ENCODE results near the gene TJP2. TPM values are rescaled to one million over a fixed set of nuclear protein-coding genes. Genes with fewer than 3 reads are reported as not detected.

TJP2 gene
- total RNA-seq, 1 donor from 2014 or later, result 17.2 TPM

GRCh38 chr9:69215774-69216485, 41.9 kb downstream of the TJP2 start:
- Histone ChIP-seq H3K9me3 (ENCODE audit: control insufficient read depth in 3 of 3, low read length in 3 of 3) (no peaks in the 10 kb centered on the region), H3K4me3 (ENCODE audit: low read length in 3 of 3) (no peak overlapping the region), H3K9ac (ENCODE audit: low read depth in 1 of 3, low read length in 3 of 3) (no peak overlapping the region), H3K36me3 (ENCODE audit: control insufficient read depth in 3 of 3, insufficient read depth in 3 of 3, low read length in 3 of 3) (peaks cover 6 to 16% (median 8%) of the 10 kb centered on the region in 3 donors), H3K4me1 (ENCODE audit: control insufficient read depth in 3 of 3, insufficient read depth in 3 of 3, low read length in 3 of 3) (no peaks in the 10 kb centered on the region), H3K27ac (ENCODE audit: low read depth, low read length) (no peak overlapping the region), H3K27me3 (ENCODE audit: control insufficient read depth in 3 of 3, insufficient read depth in 3 of 3, low read length in 3 of 3) (no peaks in the 10 kb centered on the region)

- H3K27ac ChIP-seq (ENCODE audit: low read depth, low read length), result no peak overlapping the region
- no peaks in the 10 kb centered on the region for H3K9me3 ChIP-seq (ENCODE audit: control insufficient read depth in 3 of 3, low read length in 3 of 3)
- H3K9ac ChIP-seq (ENCODE audit: low read depth in 1 of 3, low read length in 3 of 3), result no peak overlapping the region
- H3K4me1 ChIP-seq (ENCODE audit: control insufficient read depth in 3 of 3, insufficient read depth in 3 of 3, low read length in 3 of 3), result no peaks in the 10 kb centered on the region
- peaks cover 8 to 18% (median 8%) of the 10 kb centered on the region in 3 donors for H3K36me3 ChIP-seq (ENCODE audit: control insufficient read depth in 3 of 3, insufficient read depth in 3 of 3, low read length in 3 of 3)
- H3K27me3 ChIP-seq (ENCODE audit: control insufficient read depth in 3 of 3, insufficient read depth in 3 of 3, low read length in 3 of 3), result no peaks in the 10 kb centered on the region
- no peak overlapping the region for H3K4me3 ChIP-seq (ENCODE audit: low read length in 3 of 3)
These were observed 44.1 kb downstream of the TJP2 start for GRCh38 chr9:69218166-69218565.

GRCh38 chr9:69221036-69221435, 47.0 kb downstream of the TJP2 start:
- no peaks in the 10 kb centered on the region for H3K27me3 ChIP-seq (ENCODE audit: control insufficient read depth in 3 of 3, insufficient read depth in 3 of 3, low read length in 3 of 3)

GRCh38 chr9:69222970-69223369, 48.9 kb downstream of the TJP2 start:
- no peaks in the 10 kb centered on the region for H3K9me3 ChIP-seq (ENCODE audit: control insufficient read depth in 3 of 3, low read length in 3 of 3)
- H3K4me3 ChIP-seq (ENCODE audit: low read length in 3 of 3), result no peak overlapping the region
- H3K27ac ChIP-seq (ENCODE audit: low read depth, low read length), result no peak overlapping the region
- no peak overlapping the region for H3K9ac ChIP-seq (ENCODE audit: low read depth in 1 of 3, low read length in 3 of 3)
- peaks cover 12 to 25% (median 25%) of the 10 kb centered on the region in 3 donors for H3K36me3 ChIP-seq (ENCODE audit: control insufficient read depth in 3 of 3, insufficient read depth in 3 of 3, low read length in 3 of 3)
- no peaks in the 10 kb centered on the region for H3K27me3 ChIP-seq (ENCODE audit: control insufficient read depth in 3 of 3, insufficient read depth in 3 of 3, low read length in 3 of 3)
- H3K4me1 ChIP-seq (ENCODE audit: control insufficient read depth in 3 of 3, insufficient read depth in 3 of 3, low read length in 3 of 3), result no peaks in the 10 kb centered on the region

More at GRCh38 chr9:69221036-69221435, 47.0 kb downstream of the TJP2 start:
- Histone ChIP-seq H3K9me3 (ENCODE audit: control insufficient read depth in 3 of 3, low read length in 3 of 3) (no peaks in the 10 kb centered on the region), H3K4me1 (ENCODE audit: control insufficient read depth in 3 of 3, insufficient read depth in 3 of 3, low read length in 3 of 3) (no peaks in the 10 kb centered on the region), H3K36me3 (ENCODE audit: control insufficient read depth in 3 of 3, insufficient read depth in 3 of 3, low read length in 3 of 3) (peaks cover 11 to 24% (median 17%) of the 10 kb centered on the region in 3 donors), H3K9ac (ENCODE audit: low read depth in 1 of 3, low read length in 3 of 3) (no peak overlapping the region), H3K27ac (ENCODE audit: low read depth, low read length) (no peak overlapping the region), H3K4me3 (ENCODE audit: low read length in 3 of 3) (no peak overlapping the region)

GRCh38 chr9:69223605-69224004, 49.5 kb downstream of the TJP2 start:
- Histone ChIP-seq H3K36me3 (ENCODE audit: control insufficient read depth in 3 of 3, insufficient read depth in 3 of 3, low read length in 3 of 3) (peaks cover 14 to 27% (median 24%) of the 10 kb centered on the region in 3 donors), H3K27ac (ENCODE audit: low read depth, low read length) (no peak overlapping the region), H3K9me3 (ENCODE audit: control insufficient read depth in 3 of 3, low read length in 3 of 3) (no peaks in the 10 kb centered on the region), H3K4me3 (ENCODE audit: low read length in 3 of 3) (no peak overlapping the region), H3K4me1 (ENCODE audit: control insufficient read depth in 3 of 3, insufficient read depth in 3 of 3, low read length in 3 of 3) (no peaks in the 10 kb centered on the region), H3K9ac (ENCODE audit: low read depth in 1 of 3, low read length in 3 of 3) (no peak overlapping the region), H3K27me3 (ENCODE audit: control insufficient read depth in 3 of 3, insufficient read depth in 3 of 3, low read length in 3 of 3) (no peaks in the 10 kb centered on the region)

GRCh38 chr9:69229367-69229766, 55.3 kb downstream of the TJP2 start:
- H3K4me1 ChIP-seq (ENCODE audit: control insufficient read depth in 3 of 3, insufficient read depth in 3 of 3, low read length in 3 of 3), result no peaks in the 10 kb centered on the region
- H3K9me3 ChIP-seq (ENCODE audit: control insufficient read depth in 3 of 3, low read length in 3 of 3), result no peaks in the 10 kb centered on the region
- no peaks in the 10 kb centered on the region for H3K27me3 ChIP-seq (ENCODE audit: control insufficient read depth in 3 of 3, insufficient read depth in 3 of 3, low read length in 3 of 3)
- peaks cover 11 to 41% (median 31%) of the 10 kb centered on the region in 3 donors for H3K36me3 ChIP-seq (ENCODE audit: control insufficient read depth in 3 of 3, insufficient read depth in 3 of 3, low read length in 3 of 3)
- no peak overlapping the region for H3K4me3 ChIP-seq (ENCODE audit: low read length in 3 of 3)
- H3K9ac ChIP-seq (ENCODE audit: low read depth in 1 of 3, low read length in 3 of 3), result no peak overlapping the region
- H3K27ac ChIP-seq (ENCODE audit: low read depth, low read length), result no peak overlapping the region

- peaks cover 12 to 16% (median 13%) of the 10 kb centered on the region in 3 donors for H3K4me1 ChIP-seq (ENCODE audit: control insufficient read depth in 3 of 3, insufficient read depth in 3 of 3, low read length in 3 of 3)
- H3K27ac ChIP-seq (ENCODE audit: low read depth, low read length), result no peak overlapping the region
- H3K9me3 ChIP-seq (ENCODE audit: control insufficient read depth in 3 of 3, low read length in 3 of 3), result no peaks in the 10 kb centered on the region
- no peaks in the 10 kb centered on the region for H3K27me3 ChIP-seq (ENCODE audit: control insufficient read depth in 3 of 3, insufficient read depth in 3 of 3, low read length in 3 of 3)
- peaks cover 6 to 28% (median 28%) of the 10 kb centered on the region in 3 donors for H3K36me3 ChIP-seq (ENCODE audit: control insufficient read depth in 3 of 3, insufficient read depth in 3 of 3, low read length in 3 of 3)
- H3K9ac ChIP-seq (ENCODE audit: low read depth in 1 of 3, low read length in 3 of 3), result no peak overlapping the region
- no peak overlapping the region for H3K4me3 ChIP-seq (ENCODE audit: low read length in 3 of 3)
These were observed 58.1 kb downstream of the TJP2 start for GRCh38 chr9:69232135-69232534.

GRCh38 chr9:69234683-69235082, 60.6 kb downstream of the TJP2 start:
- Histone ChIP-seq H3K36me3 (ENCODE audit: control insufficient read depth in 3 of 3, insufficient read depth in 3 of 3, low read length in 3 of 3) (peaks cover 0 to 19% (median 8%) of the 10 kb centered on the region in 3 donors), H3K4me3 (ENCODE audit: low read length in 3 of 3) (no peak overlapping the region), H3K27ac (ENCODE audit: low read depth, low read length) (no peak overlapping the region), H3K9me3 (ENCODE audit: control insufficient read depth in 3 of 3, low read length in 3 of 3) (no peaks in the 10 kb centered on the region), H3K4me1 (ENCODE audit: control insufficient read depth in 3 of 3, insufficient read depth in 3 of 3, low read length in 3 of 3) (peaks cover 12 to 21% (median 13%) of the 10 kb centered on the region in 3 donors), H3K9ac (ENCODE audit: low read depth in 1 of 3, low read length in 3 of 3) (no peak overlapping the region), H3K27me3 (ENCODE audit: control insufficient read depth in 3 of 3, insufficient read depth in 3 of 3, low read length in 3 of 3) (no peaks in the 10 kb centered on the region)

- H3K27ac ChIP-seq (ENCODE audit: low read depth, low read length), result peak overlapping the region; percentile 86
These were observed 62.1 kb downstream of the TJP2 start for GRCh38 chr9:69236188-69236587.

GRCh38 chr9:69237702-69238295, 63.7 kb downstream of the TJP2 start:
- Histone ChIP-seq H3K36me3 (ENCODE audit: control insufficient read depth in 3 of 3, insufficient read depth in 3 of 3, low read length in 3 of 3) (peaks cover 5 to 18% (median 10%) of the 10 kb centered on the region in 3 donors), H3K9me3 (ENCODE audit: control insufficient read depth in 3 of 3, low read length in 3 of 3) (no peaks in the 10 kb centered on the region), H3K9ac (ENCODE audit: low read depth in 1 of 3, low read length in 3 of 3) (no peak overlapping the region), H3K4me3 (ENCODE audit: low read length in 3 of 3) (no peak overlapping the region), H3K27ac (ENCODE audit: low read depth, low read length) (no peak overlapping the region), H3K4me1 (ENCODE audit: control insufficient read depth in 3 of 3, insufficient read depth in 3 of 3, low read length in 3 of 3) (peaks cover 12 to 21% (median 13%) of the 10 kb centered on the region in 3 donors), H3K27me3 (ENCODE audit: control insufficient read depth in 3 of 3, insufficient read depth in 3 of 3, low read length in 3 of 3) (no peaks in the 10 kb centered on the region)

More at GRCh38 chr9:69236188-69236587, 62.1 kb downstream of the TJP2 start:
- no peaks in the 10 kb centered on the region for H3K27me3 ChIP-seq (ENCODE audit: control insufficient read depth in 3 of 3, insufficient read depth in 3 of 3, low read length in 3 of 3)
- H3K4me3 ChIP-seq (ENCODE audit: low read length in 3 of 3), result peak overlapping the region in 2 of 3 donors; percentile 37 to 45
- H3K4me1 ChIP-seq (ENCODE audit: control insufficient read depth in 3 of 3, insufficient read depth in 3 of 3, low read length in 3 of 3), result peaks cover 12 to 21% (median 13%) of the 10 kb centered on the region in 3 donors
- H3K36me3 ChIP-seq (ENCODE audit: control insufficient read depth in 3 of 3, insufficient read depth in 3 of 3, low read length in 3 of 3), result peaks cover 5 to 18% (median 10%) of the 10 kb centered on the region in 3 donors
- H3K9ac ChIP-seq (ENCODE audit: low read depth in 1 of 3, low read length in 3 of 3), result peak overlapping the region in 1 of 3 donors; percentile 52
- H3K9me3 ChIP-seq (ENCODE audit: control insufficient read depth in 3 of 3, low read length in 3 of 3), result no peaks in the 10 kb centered on the region

Data from skeletal muscle tissue (tissue), 4 donors.